Stimulated activated CD4-positive, alpha-beta T cell treated with anti-CD3 and anti-CD28 coated beads, Interleukin-2, amount 100 ng/mL, for 4 hours (primary cell): ENCODE measurements around the gene HIVEP1.
"Not testable (repeated sequence)": the region's sequence is repeated elsewhere in the genome, so short reads cannot be mapped to it uniquely, and the experiment has no call there.

Experiments
- DNase-seq: peaks from one replicate; pipeline ENCODE4 v3.0.0-alpha.2; 2020; ENCODE audit warnings: low read depth

HIVEP1 gene

GRCh38 chr6:12084681-12085080, 72.6 kb downstream of the HIVEP1 start:
- DNase-seq: no peak

- no peak for DNase-seq
Observed at GRCh38 chr6:12088531-12088930, 76.4 kb downstream of the HIVEP1 start.

DNA sequence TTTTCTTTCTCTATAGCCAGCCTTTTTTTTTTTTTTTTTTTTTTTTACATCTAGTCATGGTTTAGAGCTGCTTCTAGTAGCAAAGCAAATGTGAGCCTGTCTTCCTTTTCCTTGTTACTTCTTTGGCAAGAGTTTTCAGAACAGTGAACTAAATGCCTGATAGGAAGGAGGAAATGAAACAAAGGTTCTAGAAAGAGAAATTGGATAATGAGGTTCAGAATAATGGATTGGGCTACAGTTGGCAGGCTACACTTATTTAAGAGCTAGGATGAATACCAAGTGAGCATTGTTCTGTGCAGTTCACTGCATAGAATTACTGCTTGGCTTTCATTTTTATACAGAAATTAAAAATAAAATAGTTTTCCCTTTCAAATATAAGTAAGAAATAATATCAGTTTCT, 78.6 kb downstream of the HIVEP1 start:
- no peak for DNase-seq

DNA sequence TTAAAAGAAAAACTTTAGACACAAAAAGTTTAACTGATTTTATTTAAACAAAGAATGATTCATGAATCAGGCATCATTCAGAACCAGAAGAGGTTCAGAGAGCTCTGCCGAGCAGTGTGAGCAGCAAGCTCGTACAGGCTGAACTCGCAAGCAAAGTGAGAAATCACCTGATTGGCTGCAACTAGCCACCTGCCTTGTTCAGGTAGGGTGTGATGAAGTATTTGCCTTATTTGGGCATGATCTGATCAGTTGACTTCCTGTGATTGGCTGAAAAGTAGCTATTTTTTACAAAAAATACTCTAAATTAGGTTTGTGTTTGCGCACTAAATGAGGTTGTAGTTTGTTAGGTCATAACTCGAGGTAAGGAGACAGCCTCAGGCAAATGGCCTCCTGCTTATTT, 80.7 kb downstream of the HIVEP1 start:
- no peak for DNase-seq

- DNase-seq: no peak
Observed at GRCh38 chr6:12094689-12095088, 82.6 kb downstream of the HIVEP1 start.

DNA sequence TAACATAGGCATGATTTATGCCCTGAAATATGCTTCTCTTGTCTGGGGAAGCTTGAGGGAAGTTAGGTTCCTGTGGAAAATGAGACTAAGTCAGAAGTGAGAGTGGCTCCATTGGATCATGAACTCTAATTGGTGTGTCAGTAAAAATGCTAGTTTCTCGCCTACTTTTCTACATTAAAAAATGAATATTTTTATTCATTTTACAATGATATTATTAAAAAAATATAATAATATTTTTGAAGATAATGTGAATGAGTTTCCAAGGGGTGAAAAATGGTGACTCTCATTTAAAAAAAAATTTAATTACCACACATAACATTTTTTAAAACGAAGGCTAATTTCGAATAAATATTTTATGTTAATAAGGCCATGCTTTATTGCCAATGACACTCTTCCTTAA, 84.2 kb downstream of the HIVEP1 start:
- DNase-seq: no peak

- no peak for DNase-seq
Observed at GRCh38 chr6:12097791-12098190, 85.7 kb downstream of the HIVEP1 start.

DNA sequence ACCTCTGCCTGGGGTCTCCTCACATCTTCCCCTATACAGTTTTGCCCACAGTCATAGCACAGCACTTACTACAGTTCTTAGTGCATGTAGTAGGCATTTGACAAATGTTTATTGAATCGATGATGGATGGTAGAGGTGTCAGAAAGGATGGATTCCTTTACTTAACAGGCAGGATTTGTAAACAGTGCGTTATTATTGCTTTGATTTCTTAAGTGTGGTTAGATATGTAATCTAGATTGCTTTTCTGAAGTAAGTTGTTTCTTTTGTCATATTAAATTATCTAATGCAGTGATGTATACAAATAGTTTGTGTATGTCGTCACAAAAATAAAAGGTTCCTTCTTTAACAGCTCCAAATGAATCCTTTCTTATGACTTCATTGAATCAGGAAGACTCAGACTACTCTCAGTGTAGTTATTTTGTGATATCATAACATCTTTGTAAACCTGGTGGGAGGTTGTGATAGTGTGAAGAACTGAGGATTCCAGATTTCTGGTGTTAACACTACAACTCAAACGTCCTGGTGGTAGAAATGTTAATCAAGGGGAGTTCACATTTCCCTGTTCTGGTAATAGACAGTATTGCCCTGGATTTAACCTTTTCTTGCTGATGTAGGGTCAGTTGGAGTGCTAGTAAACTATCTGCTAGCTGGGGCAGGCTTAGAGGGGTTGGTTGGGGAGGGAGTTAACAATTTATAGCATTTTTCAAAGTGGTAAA, 87.7 kb downstream of the HIVEP1 start:
- no peak for DNase-seq

DNA sequence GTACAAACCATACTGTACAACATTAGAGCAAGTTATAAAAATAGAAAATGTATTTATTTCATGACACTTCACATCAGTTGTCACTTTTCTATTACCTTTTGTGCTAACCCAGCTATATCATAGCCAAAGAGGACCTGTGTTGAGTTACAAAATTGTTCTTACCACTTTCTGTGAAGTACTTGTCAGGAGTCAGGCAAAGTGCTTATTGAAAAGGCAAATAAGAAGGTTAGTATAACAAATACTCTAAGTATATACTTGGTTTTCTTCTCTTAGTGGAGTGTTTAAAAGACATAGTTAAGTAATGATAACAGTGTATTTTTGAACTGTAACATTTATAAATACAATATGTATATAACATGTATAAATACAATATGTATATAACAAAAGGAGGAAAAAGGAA, 88.9 kb downstream of the HIVEP1 start:
- DNase-seq: no peak

DNA sequence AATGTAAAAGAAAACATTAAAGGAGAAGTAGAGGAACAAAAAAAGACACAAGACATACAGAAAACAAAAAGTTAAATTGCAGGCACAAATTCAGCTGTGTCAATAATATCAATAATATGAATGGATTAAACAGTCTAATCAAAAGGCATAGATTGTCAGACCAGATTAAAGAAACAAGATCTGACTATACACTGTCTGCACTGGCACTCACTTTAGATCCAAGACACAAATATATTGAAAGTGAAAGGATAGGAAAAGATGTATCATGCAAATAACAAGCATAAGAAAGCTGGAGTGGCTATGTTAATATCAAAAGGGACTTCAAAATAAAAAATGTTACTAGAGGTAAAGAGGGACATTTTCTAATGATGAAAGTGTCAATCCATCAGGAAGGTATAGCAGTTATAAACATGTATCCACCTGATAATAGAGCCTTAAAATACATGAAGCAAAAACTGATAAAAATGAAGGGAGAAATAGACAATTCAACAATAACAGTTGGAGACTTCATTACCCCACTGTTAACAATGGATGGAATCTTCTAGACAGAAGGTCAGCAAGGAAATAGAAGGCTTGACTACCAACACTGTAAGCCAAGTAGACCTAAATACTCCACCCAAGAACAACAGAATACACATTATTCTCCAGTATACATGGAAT, 89.7 kb downstream of the HIVEP1 start:
- DNase-seq: no peak

DNA sequence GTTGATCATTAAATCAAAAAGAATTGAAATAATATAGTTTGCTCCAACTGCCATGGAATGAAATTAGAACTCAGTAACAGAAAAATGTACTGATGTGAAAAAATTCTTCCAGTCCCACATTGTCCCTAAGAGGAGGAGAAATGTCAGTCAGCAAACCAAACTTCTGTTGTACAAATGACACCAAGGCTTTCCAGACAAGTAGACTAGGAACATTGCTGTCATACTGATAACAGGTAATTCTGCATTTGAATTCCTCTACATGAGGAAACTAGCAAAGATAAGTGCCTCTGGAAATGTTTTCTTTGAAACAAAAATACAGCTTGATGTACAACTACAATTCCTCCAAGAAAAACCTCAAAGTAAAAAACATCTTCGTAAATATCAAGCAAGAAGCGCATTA, 90.2 kb downstream of the HIVEP1 start:
- no peak for DNase-seq

GRCh38 chr6:12103158-12103557, 91.0 kb downstream of the HIVEP1 start:
- no peak for DNase-seq

DNA sequence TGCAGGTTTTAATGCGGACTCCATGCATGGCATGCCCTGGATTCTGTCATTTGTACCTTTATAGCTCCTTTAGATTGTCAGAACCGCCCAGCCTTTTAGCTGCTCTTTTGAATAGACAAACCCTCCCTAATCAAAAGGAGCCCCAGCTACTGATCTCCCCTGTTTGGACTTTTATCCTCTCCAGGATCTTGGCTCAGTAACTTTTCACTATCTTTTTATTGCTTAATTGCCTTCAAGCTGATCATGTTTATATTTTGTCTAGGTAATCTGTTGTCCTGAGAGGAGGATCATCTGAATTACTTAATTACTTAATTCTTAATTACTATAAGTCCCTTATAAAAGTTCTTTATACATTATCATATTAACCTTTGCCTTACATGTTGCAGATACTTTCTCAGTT, 93.2 kb downstream of the HIVEP1 start:
- DNase-seq: no peak

GRCh38 chr6:12108376-12108775, 96.3 kb downstream of the HIVEP1 start:
- not testable (repeated sequence) for DNase-seq

GRCh38 chr6:12110523-12111362, 98.6 kb downstream of the HIVEP1 start:
- DNase-seq: no peak

- DNase-seq: no peak
Observed at GRCh38 chr6:12111363-12111670, 99.2 kb downstream of the HIVEP1 start.

DNA sequence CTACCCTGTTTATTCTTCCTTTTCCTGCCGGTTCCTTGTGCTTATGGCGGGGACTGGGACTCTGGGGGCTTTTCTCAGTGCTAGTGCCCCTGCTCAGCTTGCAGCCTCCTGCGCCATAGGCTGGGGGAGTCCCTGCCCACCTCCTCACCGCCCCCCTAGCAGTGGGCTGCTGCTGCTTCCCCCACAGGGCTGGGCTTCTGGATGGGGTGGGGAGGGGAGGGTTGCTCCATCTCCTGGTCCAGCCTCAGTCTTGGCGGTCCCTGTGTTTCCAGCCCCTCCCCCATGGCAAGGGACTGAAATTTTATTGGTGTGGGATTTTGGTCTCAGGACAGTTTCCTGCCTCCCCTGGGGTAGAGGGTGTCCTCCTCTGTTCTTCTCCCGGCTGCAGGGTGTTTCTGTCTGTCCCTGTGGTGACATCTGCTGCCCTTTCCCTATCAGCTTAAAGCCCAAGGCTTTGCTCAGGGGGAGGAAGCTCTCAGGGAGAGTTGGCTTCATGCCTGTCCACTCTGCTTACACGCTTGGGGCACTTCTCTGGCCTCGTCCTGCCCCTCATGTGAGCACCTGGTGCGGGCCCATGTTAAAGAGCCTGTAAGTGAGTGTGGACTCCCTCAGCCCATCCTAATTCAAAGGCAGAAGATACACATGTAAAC, 100.6 kb downstream of the HIVEP1 start:
- no peak for DNase-seq

DNA sequence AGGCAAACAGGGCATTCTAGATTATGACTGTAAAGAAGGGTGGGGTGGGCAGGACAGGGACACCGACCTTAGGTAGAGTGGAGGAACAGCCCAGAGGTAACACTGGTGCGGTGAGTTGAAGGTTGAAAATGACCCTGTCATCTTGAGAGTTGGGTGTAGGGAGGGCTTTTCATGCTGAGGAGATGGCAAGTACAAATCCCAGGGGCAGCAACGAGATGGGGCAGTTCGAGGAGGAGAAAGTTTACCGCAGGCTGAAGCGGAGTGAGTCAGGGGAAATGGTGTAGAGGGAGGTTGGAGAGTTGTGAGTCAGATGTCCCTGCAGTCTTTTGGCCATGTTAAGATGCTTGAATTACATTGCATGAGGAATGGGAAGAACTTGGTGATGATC, 101.1 kb downstream of the HIVEP1 start:
- DNase-seq: no peak

DNA sequence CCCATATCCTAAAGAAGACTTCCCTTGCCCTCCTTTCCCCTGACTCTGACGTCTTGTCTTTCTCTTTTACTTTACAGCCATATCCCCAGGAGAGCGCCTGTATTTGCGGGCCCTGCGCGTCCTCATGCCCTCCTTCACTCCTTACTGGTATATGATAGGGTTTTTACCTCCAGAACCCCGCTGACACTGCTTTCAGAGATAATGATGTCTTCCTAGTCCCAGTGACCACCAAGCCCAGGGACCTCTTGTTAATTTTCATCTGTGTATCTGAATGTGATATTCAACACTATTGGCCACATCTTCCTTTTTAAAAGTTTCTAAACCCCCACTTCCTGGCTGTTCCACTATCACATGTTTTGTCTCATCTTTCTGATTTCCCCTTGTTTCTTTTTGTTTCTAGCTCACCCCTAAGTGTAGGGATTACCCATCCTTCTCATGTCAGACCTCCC, 102.0 kb downstream of the HIVEP1 start:
- DNase-seq: no peak

- DNase-seq: no peak
Observed at GRCh38 chr6:12115001-12115400, 102.9 kb downstream of the HIVEP1 start.

GRCh38 chr6:12115492-12115891, 103.4 kb downstream of the HIVEP1 start:
- no peak for DNase-seq

GRCh38 chr6:12116264-12116800, 104.2 kb downstream of the HIVEP1 start:
- no peak for DNase-seq
